ENCODE measurements around the gene F3.
A peak's percentile ranks its signal among the peaks of the same experiment; 100 is the strongest.

F3 gene

GRCh38 chr1:94540440-94541245 lies 916 bp downstream of the F3 start:
- Histone ChIP-seq H3K27ac (replicated peaks; ENCODE audit: low read length) (no peak overlapping the region), H4K8ac (ENCODE audit: low read depth, low read length) (no peak overlapping the region), H4K91ac (ENCODE audit: low read depth, low read length, poor library complexity) (no peak overlapping the region), H2AK5ac (ENCODE audit: low read depth, low read length) (no peak overlapping the region), H3K9me3 (replicated peaks in 1 of 2; ENCODE audit: control insufficient read depth in 2 of 2, insufficient read depth in 1 of 2, low read depth in 1 of 2, low read length in 2 of 2) (peaks cover 0 to 5% of the 10 kb centered on the region in 2 donors), H3K14ac (ENCODE audit: low read length) (peak overlapping the region; percentile 22), H2BK5ac (ENCODE audit: low read length) (no peak overlapping the region), H3K9ac (ENCODE audit: low read depth, low read length, poor library complexity) (peak overlapping the region; percentile 38), H3K4me3 (ENCODE audit: low read length in 2 of 2) (peak overlapping the region; percentile 63 to 96), H2BK12ac (ENCODE audit: low read length) (no peak overlapping the region), H2BK15ac (ENCODE audit: low read length) (no peak overlapping the region), H3K4me2 (ENCODE audit: insufficient read depth, low read length, poor library complexity, severe bottlenecking) (peak overlapping the region; percentile 93), H3K4me1 (ENCODE audit: control insufficient read depth in 2 of 2, insufficient read depth in 1 of 2, low read depth in 1 of 2, low read length in 2 of 2) (peaks cover 6 to 28% of the 10 kb centered on the region in 2 donors), H2BK120ac (ENCODE audit: low read depth, low read length) (peak overlapping the region; percentile 56), H3K23ac (ENCODE audit: low read depth, low read length, poor library complexity) (no peak overlapping the region), H3K4ac (ENCODE audit: low read length) (no peak overlapping the region), H3K27me3 (ENCODE audit: control insufficient read depth in 3 of 3, insufficient read depth in 3 of 3, low read depth in 1 of 3, low read length in 3 of 3) (peaks cover 0 to 30% (median 0%) of the 10 kb centered on the region in 3 experiments), H3K36me3 (replicated peaks in 1 of 2; ENCODE audit: control insufficient read depth in 2 of 2, insufficient read depth in 2 of 2, low read length in 2 of 2) (peaks cover 2 to 46% of the 10 kb centered on the region in 2 donors), H3K18ac (ENCODE audit: low read length) (peak overlapping the region; percentile 97), H2AFZ (ENCODE audit: low read length) (peak overlapping the region; percentile 89), H3K79me1 (ENCODE audit: low read depth, low read length) (no peaks in the 10 kb centered on the region)
- no peak for DNase-seq (ENCODE audit: low spot score)
- WGBS, 2 donors (ENCODE audit: extremely low coverage in 2 of 2, insufficient read length in 2 of 2, insufficient replicate concordance in 1 of 2): no CpG with 5 or more reads among the region's 23 CpGs

DNA sequence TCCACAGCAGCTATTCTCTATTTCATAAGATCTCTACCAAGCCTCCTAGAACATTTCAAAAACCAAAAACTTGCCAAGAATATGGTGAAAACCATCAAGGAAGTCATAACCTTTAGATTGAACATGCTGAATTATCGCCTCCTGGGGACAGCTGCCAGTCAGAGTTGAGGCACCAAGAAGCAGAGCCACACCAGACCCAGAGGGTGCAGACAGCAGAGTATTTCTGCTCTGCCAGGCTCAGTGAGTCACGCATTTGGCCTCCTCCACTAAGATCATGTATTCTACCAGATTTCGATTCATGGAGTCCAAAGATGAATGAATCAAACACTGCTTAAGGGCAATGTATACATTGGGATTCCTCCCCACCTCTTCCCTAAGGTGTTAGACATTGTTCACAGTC lies 2.1 kb downstream of the F3 start:
- DNase-seq (ENCODE audit: low spot score): no peak
- H3K4ac ChIP-seq (ENCODE audit: low read length): no peak overlapping the region
- H2AFZ ChIP-seq (ENCODE audit: low read length): no peak overlapping the region
- no peak overlapping the region for H3K27ac ChIP-seq (replicated peaks; ENCODE audit: low read length)
- H2BK5ac ChIP-seq (ENCODE audit: low read length): no peak overlapping the region
- peaks cover 2 to 57% of the 10 kb centered on the region in 2 donors for H3K36me3 ChIP-seq (replicated peaks in 1 of 2; ENCODE audit: control insufficient read depth in 2 of 2, insufficient read depth in 2 of 2, low read length in 2 of 2)
- no peak overlapping the region for H2BK120ac ChIP-seq (ENCODE audit: low read depth, low read length)
- H3K79me1 ChIP-seq (ENCODE audit: low read depth, low read length): no peaks in the 10 kb centered on the region
- H3K4me3 ChIP-seq (ENCODE audit: low read length in 2 of 2): peak overlapping the region in 1 of 2 donors; percentile 63
- no peak overlapping the region for H4K91ac ChIP-seq (ENCODE audit: low read depth, low read length, poor library complexity)
- H3K4me1 ChIP-seq (ENCODE audit: control insufficient read depth in 2 of 2, insufficient read depth in 1 of 2, low read depth in 1 of 2, low read length in 2 of 2): peaks cover 6 to 28% of the 10 kb centered on the region in 2 donors
- no peak overlapping the region for H3K4me2 ChIP-seq (ENCODE audit: insufficient read depth, low read length, poor library complexity, severe bottlenecking)
- H3K27me3 ChIP-seq (ENCODE audit: control insufficient read depth in 3 of 3, insufficient read depth in 3 of 3, low read depth in 1 of 3, low read length in 3 of 3): peaks cover 0 to 30% (median 0%) of the 10 kb centered on the region in 3 experiments
- no peak overlapping the region for H2AK5ac ChIP-seq (ENCODE audit: low read depth, low read length)
- no peak overlapping the region for H4K8ac ChIP-seq (ENCODE audit: low read depth, low read length)
- peaks cover 0 to 5% of the 10 kb centered on the region in 2 donors for H3K9me3 ChIP-seq (replicated peaks in 1 of 2; ENCODE audit: control insufficient read depth in 2 of 2, insufficient read depth in 1 of 2, low read depth in 1 of 2, low read length in 2 of 2)
- WGBS, 2 donors (ENCODE audit: extremely low coverage in 2 of 2, insufficient read length in 2 of 2, insufficient replicate concordance in 1 of 2): no CpG with 5 or more reads among the region's 3 CpGs
- no peak overlapping the region for H3K23ac ChIP-seq (ENCODE audit: low read depth, low read length, poor library complexity)
- no peak overlapping the region for H3K9ac ChIP-seq (ENCODE audit: low read depth, low read length, poor library complexity)
- H2BK15ac ChIP-seq (ENCODE audit: low read length): no peak overlapping the region
- no peak overlapping the region for H3K18ac ChIP-seq (ENCODE audit: low read length)
- H3K14ac ChIP-seq (ENCODE audit: low read length): no peak overlapping the region
- no peak overlapping the region for H2BK12ac ChIP-seq (ENCODE audit: low read length)

GRCh38 chr1:94538243-94538827 lies 3.2 kb downstream of the F3 start:
- H2BK120ac ChIP-seq (ENCODE audit: low read depth, low read length): no peak overlapping the region
- no peak overlapping the region for H3K14ac ChIP-seq (ENCODE audit: low read length)
- H3K79me1 ChIP-seq (ENCODE audit: low read depth, low read length): no peaks in the 10 kb centered on the region
- no peak overlapping the region for H3K4me2 ChIP-seq (ENCODE audit: insufficient read depth, low read length, poor library complexity, severe bottlenecking)
- H2BK5ac ChIP-seq (ENCODE audit: low read length): no peak overlapping the region
- H3K4me3 ChIP-seq (ENCODE audit: low read length in 2 of 2): peak overlapping the region in 1 of 2 donors; percentile 0
- peak overlapping the region; percentile 51 for H3K9ac ChIP-seq (ENCODE audit: low read depth, low read length, poor library complexity)
- peaks cover 6 to 28% of the 10 kb centered on the region in 2 donors for H3K4me1 ChIP-seq (ENCODE audit: control insufficient read depth in 2 of 2, insufficient read depth in 1 of 2, low read depth in 1 of 2, low read length in 2 of 2)
- peaks cover 0 to 5% of the 10 kb centered on the region in 2 donors for H3K9me3 ChIP-seq (replicated peaks in 1 of 2; ENCODE audit: control insufficient read depth in 2 of 2, insufficient read depth in 1 of 2, low read depth in 1 of 2, low read length in 2 of 2)
- H3K27me3 ChIP-seq (ENCODE audit: control insufficient read depth in 3 of 3, insufficient read depth in 3 of 3, low read depth in 1 of 3, low read length in 3 of 3): peaks cover 0 to 24% (median 0%) of the 10 kb centered on the region in 3 experiments
- no peak overlapping the region for H3K4ac ChIP-seq (ENCODE audit: low read length)
- no peak overlapping the region for H2BK12ac ChIP-seq (ENCODE audit: low read length)
- H3K27ac ChIP-seq (replicated peaks; ENCODE audit: low read length): no peak overlapping the region
- H4K91ac ChIP-seq (ENCODE audit: low read depth, low read length, poor library complexity): no peak overlapping the region
- no peak for DNase-seq (ENCODE audit: low spot score)
- no peak overlapping the region for H4K8ac ChIP-seq (ENCODE audit: low read depth, low read length)
- H2AFZ ChIP-seq (ENCODE audit: low read length): no peak overlapping the region
- H3K18ac ChIP-seq (ENCODE audit: low read length): no peak overlapping the region
- WGBS, 2 donors (ENCODE audit: extremely low coverage in 2 of 2, insufficient read length in 2 of 2, insufficient replicate concordance in 1 of 2): no CpG with 5 or more reads among the region's 6 CpGs
- no peak overlapping the region for H2BK15ac ChIP-seq (ENCODE audit: low read length)
- H3K36me3 ChIP-seq (replicated peaks in 1 of 2; ENCODE audit: control insufficient read depth in 2 of 2, insufficient read depth in 2 of 2, low read length in 2 of 2): peaks cover 2 to 67% of the 10 kb centered on the region in 2 donors
- no peak overlapping the region for H3K23ac ChIP-seq (ENCODE audit: low read depth, low read length, poor library complexity)
- H2AK5ac ChIP-seq (ENCODE audit: low read depth, low read length): no peak overlapping the region

GRCh38 chr1:94537254-94537653 lies 4.3 kb downstream of the F3 start:
- no peak overlapping the region for H3K23ac ChIP-seq (ENCODE audit: low read depth, low read length, poor library complexity)
- H2BK5ac ChIP-seq (ENCODE audit: low read length): no peak overlapping the region
- no peak overlapping the region for H2BK120ac ChIP-seq (ENCODE audit: low read depth, low read length)
- H2AK5ac ChIP-seq (ENCODE audit: low read depth, low read length): no peak overlapping the region
- H3K27ac ChIP-seq (replicated peaks; ENCODE audit: low read length): no peak overlapping the region
- H2BK12ac ChIP-seq (ENCODE audit: low read length): no peak overlapping the region
- no peak overlapping the region for H3K9ac ChIP-seq (ENCODE audit: low read depth, low read length, poor library complexity)
- peaks cover 5 to 20% of the 10 kb centered on the region in 2 donors for H3K4me1 ChIP-seq (ENCODE audit: control insufficient read depth in 2 of 2, insufficient read depth in 1 of 2, low read depth in 1 of 2, low read length in 2 of 2)
- no peak for DNase-seq (ENCODE audit: low spot score)
- no peak overlapping the region for H3K4me3 ChIP-seq (ENCODE audit: low read length in 2 of 2)
- H2BK15ac ChIP-seq (ENCODE audit: low read length): no peak overlapping the region
- H3K27me3 ChIP-seq (ENCODE audit: control insufficient read depth in 3 of 3, insufficient read depth in 3 of 3, low read depth in 1 of 3, low read length in 3 of 3): peaks cover 0 to 16% (median 0%) of the 10 kb centered on the region in 3 experiments
- peaks cover 0 to 5% of the 10 kb centered on the region in 2 donors for H3K9me3 ChIP-seq (replicated peaks in 1 of 2; ENCODE audit: control insufficient read depth in 2 of 2, insufficient read depth in 1 of 2, low read depth in 1 of 2, low read length in 2 of 2)
- H3K14ac ChIP-seq (ENCODE audit: low read length): no peak overlapping the region
- no CpG with 5 or more reads among the region's 6 CpGs for WGBS, 2 donors (ENCODE audit: extremely low coverage in 2 of 2, insufficient read length in 2 of 2, insufficient replicate concordance in 1 of 2)
- H3K79me1 ChIP-seq (ENCODE audit: low read depth, low read length): no peaks in the 10 kb centered on the region
- no peak overlapping the region for H3K18ac ChIP-seq (ENCODE audit: low read length)
- no peak overlapping the region for H4K8ac ChIP-seq (ENCODE audit: low read depth, low read length)
- H3K4me2 ChIP-seq (ENCODE audit: insufficient read depth, low read length, poor library complexity, severe bottlenecking): no peak overlapping the region
- no peak overlapping the region for H2AFZ ChIP-seq (ENCODE audit: low read length)
- no peak overlapping the region for H4K91ac ChIP-seq (ENCODE audit: low read depth, low read length, poor library complexity)
- no peak overlapping the region for H3K4ac ChIP-seq (ENCODE audit: low read length)
- H3K36me3 ChIP-seq (replicated peaks in 1 of 2; ENCODE audit: control insufficient read depth in 2 of 2, insufficient read depth in 2 of 2, low read length in 2 of 2): peaks cover 2 to 78% of the 10 kb centered on the region in 2 donors

Measured in neuronal stem cell (in vitro differentiated cells).